Immature natural killer cell (primary cell): Measurements from ENCODE around the gene RARRES1. TPM values are rescaled to one million over a fixed set of nuclear protein-coding genes. Genes with fewer than 3 reads are reported as not detected.

Experiments
- DNase-seq, 3 donors: peaks; one replicate each; pipeline ENCODE4 v3.0.0; 2022; ENCODE audit warnings: mixed read lengths in 1 of 3
- H3K27ac Mint-ChIP-seq, 6 donors: one replicate each; pipeline ENCODE4 v1.8.0; 2020; ENCODE audit warnings: mixed read lengths in 6 of 6, mild to moderate bottlenecking in 5 of 6, inconsistent platforms in 4 of 6, moderate library complexity in 3 of 6
- H3K27me3 Mint-ChIP-seq, 3 donors: one replicate each; pipeline ENCODE4 v1.8.0; 2020 to 2021; ENCODE audit warnings: low read depth in 3 of 3, mild to moderate bottlenecking in 3 of 3, mixed read lengths in 3 of 3, moderate library complexity in 3 of 3, inconsistent platforms in 1 of 3
- H3K36me3 Mint-ChIP-seq, 3 donors: one replicate each; pipeline ENCODE4 v1.8.0; 2020; ENCODE audit warnings: mixed read lengths in 3 of 3, inconsistent platforms in 2 of 3, mild to moderate bottlenecking in 2 of 3
- H3K4me1 Mint-ChIP-seq, 2 donors: one replicate each; pipeline ENCODE4 v1.8.0; 2020; ENCODE audit warnings: inconsistent platforms in 2 of 2, mild to moderate bottlenecking in 2 of 2, mixed read lengths in 2 of 2, moderate library complexity in 1 of 2
- H3K4me3 Mint-ChIP-seq, 5 donors: one replicate each; pipeline ENCODE4 v1.8.0; 2020; ENCODE audit warnings: mild to moderate bottlenecking in 5 of 5, mixed read lengths in 5 of 5, inconsistent platforms in 3 of 5, moderate library complexity in 3 of 5
- H3K9me3 Mint-ChIP-seq, 6 donors: one replicate each; pipeline ENCODE4 v1.8.0; 2020; ENCODE audit warnings: mild to moderate bottlenecking in 6 of 6, mixed read lengths in 6 of 6, inconsistent platforms in 4 of 6, moderate library complexity in 3 of 6
- polyA plus RNA-seq, 3 donors: library from polyadenylated mRNA; unstranded; fragments of 300-500 nt; fragmentation: Illumina TruSeq; gene quantifications; one replicate each; pipeline ENCODE4 v1.2.3, GENCODE V29; 2021

The RARRES1 gene
- polyA plus RNA-seq, 3 donors from 2014 or later, result not detected

- H3K36me3 Mint-ChIP-seq, result peaks cover 0 to 3% (median 0%) of the 10 kb centered on the region in 3 donors
- H3K27me3 Mint-ChIP-seq, result peaks cover 0 to 1% (median 0%) of the 10 kb centered on the region in 3 donors
- H3K4me1 Mint-ChIP-seq, result peaks cover 0 to 7% of the 10 kb centered on the region in 2 donors
- H3K27ac Mint-ChIP-seq, result no peak overlapping the region
- DNase-seq, result no peak
- no peak overlapping the region for H3K4me3 Mint-ChIP-seq
- H3K9me3 Mint-ChIP-seq, result peaks cover 0 to 3% (median 0%) of the 10 kb centered on the region in 6 donors
Observed at GRCh38 chr3:158737410-158737809, 5.2 kb upstream of the RARRES1 start.

GRCh38 chr3:158735296-158736033 is 3.2 kb upstream of the RARRES1 start:
- no peak overlapping the region for H3K4me3 Mint-ChIP-seq
- DNase-seq, result no peak
- H3K36me3 Mint-ChIP-seq, result no peaks in the 10 kb centered on the region
- peaks cover 0 to 3% (median 0%) of the 10 kb centered on the region in 6 donors for H3K9me3 Mint-ChIP-seq
- H3K27me3 Mint-ChIP-seq, result peaks cover 0 to 1% (median 0%) of the 10 kb centered on the region in 3 donors
- peaks cover 5 to 7% of the 10 kb centered on the region in 2 donors for H3K4me1 Mint-ChIP-seq
- no peak overlapping the region for H3K27ac Mint-ChIP-seq

- H3K4me3 Mint-ChIP-seq, result peak overlapping the region; percentile 11 to 64 (median 41)
- H3K4me1 Mint-ChIP-seq, result peaks cover 5 to 10% of the 10 kb centered on the region in 2 donors
- H3K27me3 Mint-ChIP-seq, result peaks cover 0 to 1% (median 0%) of the 10 kb centered on the region in 3 donors
- H3K36me3 Mint-ChIP-seq, result no peaks in the 10 kb centered on the region
- peak overlapping the region in 1 of 6 donors; percentile 2 for H3K27ac Mint-ChIP-seq
- H3K9me3 Mint-ChIP-seq, result peaks cover 0 to 3% (median 0%) of the 10 kb centered on the region in 6 donors
- DNase-seq, result no peak
Observed at GRCh38 chr3:158733656-158734055, 1.4 kb upstream of the RARRES1 start.

GRCh38 chr3:158732856-158733200 is 571 bp upstream of the RARRES1 start:
- Mint-ChIP-seq H3K27me3 (peaks cover 0 to 1% (median 0%) of the 10 kb centered on the region in 3 donors), H3K9me3 (peaks cover 0 to 3% (median 0%) of the 10 kb centered on the region in 6 donors), H3K36me3 (no peaks in the 10 kb centered on the region), H3K27ac (no peak overlapping the region), H3K4me1 (peaks cover 10 to 18% of the 10 kb centered on the region in 2 donors), H3K4me3 (peak overlapping the region in 4 of 5 donors; percentile 26 to 64 (median 38))
- DNase-seq, result no peak

GRCh38 chr3:158731486-158731885 is 771 bp downstream of the RARRES1 start:
- Mint-ChIP-seq H3K9me3 (peaks cover 0 to 3% (median 0%) of the 10 kb centered on the region in 6 donors), H3K27me3 (peaks cover 0 to 1% (median 0%) of the 10 kb centered on the region in 3 donors), H3K36me3 (no peaks in the 10 kb centered on the region), H3K27ac (no peak overlapping the region), H3K4me3 (peak overlapping the region; percentile 68 to 72 (median 72)), H3K4me1 (peaks cover 13 to 22% of the 10 kb centered on the region in 2 donors)
- DNase-seq, result no peak

- peak overlapping the region in 1 of 5 donors; percentile 30 for H3K4me3 Mint-ChIP-seq
- no peaks in the 10 kb centered on the region for H3K27me3 Mint-ChIP-seq
- no peak overlapping the region for H3K27ac Mint-ChIP-seq
- H3K4me1 Mint-ChIP-seq, result peaks cover 13 to 22% of the 10 kb centered on the region in 2 donors
- no peaks in the 10 kb centered on the region for H3K9me3 Mint-ChIP-seq
- H3K36me3 Mint-ChIP-seq, result no peaks in the 10 kb centered on the region
- no peak for DNase-seq
Observed at GRCh38 chr3:158728851-158729250, 3.4 kb downstream of the RARRES1 start.

- Mint-ChIP-seq H3K9me3 (no peaks in the 10 kb centered on the region), H3K27ac (peak overlapping the region in 1 of 6 donors; percentile 59), H3K36me3 (no peaks in the 10 kb centered on the region), H3K27me3 (no peaks in the 10 kb centered on the region), H3K4me3 (peak overlapping the region; percentile 10 to 81 (median 62)), H3K4me1 (peaks cover 18 to 27% of the 10 kb centered on the region in 2 donors)
- no peak for DNase-seq
Observed at GRCh38 chr3:158728061-158728377, 4.2 kb downstream of the RARRES1 start.

GRCh38 chr3:158727206-158728060 is 4.8 kb downstream of the RARRES1 start:
- Mint-ChIP-seq H3K27ac (peak overlapping the region in 1 of 6 donors; percentile 0), H3K9me3 (no peaks in the 10 kb centered on the region), H3K27me3 (no peaks in the 10 kb centered on the region), H3K36me3 (no peaks in the 10 kb centered on the region), H3K4me1 (peaks cover 21 to 30% of the 10 kb centered on the region in 2 donors), H3K4me3 (peak overlapping the region; percentile 10 to 81 (median 62))
- peak; percentile 32 to 53 (median 40) for DNase-seq

GRCh38 chr3:158725348-158726011 is 6.8 kb downstream of the RARRES1 start:
- peaks cover 0 to 9% (median 6%) of the 10 kb centered on the region in 3 donors for H3K36me3 Mint-ChIP-seq
- H3K27ac Mint-ChIP-seq, result peak overlapping the region in 3 of 6 donors; percentile 10 to 43 (median 33)
- H3K4me1 Mint-ChIP-seq, result peaks cover 26 to 33% of the 10 kb centered on the region in 2 donors
- H3K27me3 Mint-ChIP-seq, result no peaks in the 10 kb centered on the region
- no peaks in the 10 kb centered on the region for H3K9me3 Mint-ChIP-seq
- DNase-seq, result no peak
- no peak overlapping the region for H3K4me3 Mint-ChIP-seq

- no peak for DNase-seq
- Mint-ChIP-seq H3K27me3 (peaks cover 0 to 3% (median 0%) of the 10 kb centered on the region in 3 donors), H3K36me3 (peaks cover 0 to 11% (median 6%) of the 10 kb centered on the region in 3 donors), H3K9me3 (no peaks in the 10 kb centered on the region), H3K4me3 (no peak overlapping the region), H3K4me1 (peaks cover 26 to 33% of the 10 kb centered on the region in 2 donors), H3K27ac (peak overlapping the region in 1 of 6 donors; percentile 79)
Observed at GRCh38 chr3:158723991-158724390, 8.3 kb downstream of the RARRES1 start.

GRCh38 chr3:158722108-158722507 is 10.1 kb downstream of the RARRES1 start:
- H3K27me3 Mint-ChIP-seq, result peaks cover 0 to 5% (median 0%) of the 10 kb centered on the region in 3 donors
- no peak overlapping the region for H3K4me3 Mint-ChIP-seq
- no peak for DNase-seq
- peaks cover 18 to 23% of the 10 kb centered on the region in 2 donors for H3K4me1 Mint-ChIP-seq
- H3K27ac Mint-ChIP-seq, result no peak overlapping the region
- H3K9me3 Mint-ChIP-seq, result no peaks in the 10 kb centered on the region
- H3K36me3 Mint-ChIP-seq, result peaks cover 0 to 11% (median 6%) of the 10 kb centered on the region in 3 donors

- Mint-ChIP-seq H3K4me3 (no peak overlapping the region), H3K27ac (no peak overlapping the region), H3K4me1 (peaks cover 23 to 34% of the 10 kb centered on the region in 2 donors), H3K27me3 (peaks cover 0 to 5% (median 0%) of the 10 kb centered on the region in 3 donors), H3K36me3 (peaks cover 0 to 11% (median 6%) of the 10 kb centered on the region in 3 donors), H3K9me3 (no peaks in the 10 kb centered on the region)
- DNase-seq, result no peak
Observed at GRCh38 chr3:158718490-158719170, 13.6 kb downstream of the RARRES1 start.

- Mint-ChIP-seq H3K36me3 (peaks cover 6 to 11% (median 8%) of the 10 kb centered on the region in 3 donors), H3K27ac (peak overlapping the region in 1 of 6 donors; percentile 31)
Observed at GRCh38 chr3:158717576-158717975, 14.7 kb downstream of the RARRES1 start.

More at GRCh38 chr3:158717576-158717975, 14.7 kb downstream of the RARRES1 start:
- DNase-seq, result no peak
- no peak overlapping the region for H3K4me3 Mint-ChIP-seq
- peaks cover 0 to 5% (median 0%) of the 10 kb centered on the region in 3 donors for H3K27me3 Mint-ChIP-seq
- H3K4me1 Mint-ChIP-seq, result peaks cover 22 to 37% of the 10 kb centered on the region in 2 donors
- H3K9me3 Mint-ChIP-seq, result no peaks in the 10 kb centered on the region
